TTC549 (cell line): ENCODE data around the gene FBXL3.
"Not testable (repeated sequence)": the region's sequence is repeated elsewhere in the genome, so short reads cannot be mapped to it uniquely, and the experiment has no call there.

Experiments used
- FAIRE-seq: peaks from 2 replicates; lab custom pipeline; 2012; peaks lifted over from hg19 to GRCh38; lab: Jason Lieb, UNC

FBXL3 gene

GRCh38 chr13:76982061-76982460 lies 44.9 kb downstream of the FBXL3 start:
- no peak for FAIRE-seq

GRCh38 chr13:76980075-76980718 lies 46.8 kb downstream of the FBXL3 start:
- no peak for FAIRE-seq

- no peak for FAIRE-seq
These were observed 50.0 kb downstream of the FBXL3 start for GRCh38 chr13:76976929-76977328.

- no peak for FAIRE-seq
These were observed 50.5 kb downstream of the FBXL3 start for GRCh38 chr13:76976490-76976889.

- no peak for FAIRE-seq
These were observed 51.1 kb downstream of the FBXL3 start for GRCh38 chr13:76975863-76976262.

GRCh38 chr13:76974618-76974975 lies 52.4 kb downstream of the FBXL3 start:
- FAIRE-seq = no peak

GRCh38 chr13:76973920-76974617 lies 52.9 kb downstream of the FBXL3 start:
- FAIRE-seq = no peak

GRCh38 chr13:76971851-76972829 lies 54.8 kb downstream of the FBXL3 start:
- FAIRE-seq = no peak

GRCh38 chr13:76971215-76971614 lies 55.7 kb downstream of the FBXL3 start:
- no peak for FAIRE-seq

GRCh38 chr13:76969488-76970365 lies 57.2 kb downstream of the FBXL3 start:
- FAIRE-seq = no peak

- no peak for FAIRE-seq
These were observed 58.9 kb downstream of the FBXL3 start for GRCh38 chr13:76968041-76968440.

- no peak for FAIRE-seq
These were observed 59.9 kb downstream of the FBXL3 start for GRCh38 chr13:76967031-76967430.

GRCh38 chr13:76965759-76966421 lies 61.1 kb downstream of the FBXL3 start:
- no peak for FAIRE-seq

- not testable (repeated sequence) for FAIRE-seq
These were observed 67.2 kb downstream of the FBXL3 start for GRCh38 chr13:76959734-76960133.

- FAIRE-seq = no peak
These were observed 68.0 kb downstream of the FBXL3 start for GRCh38 chr13:76958841-76959432.

GRCh38 chr13:76955661-76956060 lies 71.3 kb downstream of the FBXL3 start:
- no peak for FAIRE-seq
